ENCODE results near the gene CCL5.

- TF ChIP-seq CTCF (IDR thresholded peaks at IDR 0.05; ENCODE audit: insufficient read depth, low read length) (no peak), REST (IDR thresholded peaks at IDR 0.05; ENCODE audit: insufficient replicate concordance, low read depth) (no peak)
These were observed 32.3 kb upstream of the CCL5 start for GRCh38 chr17:35912339-35912912.
